ENCODE data around the gene DIS3L. TPM values are rescaled to one million over a fixed set of nuclear protein-coding genes. Genes with fewer than 3 reads are reported as not detected.

DIS3L gene
- total and polyA plus RNA-seq, 2 of the 13 experiments (the other 11 are each of a cell fraction or from before 2014, with no cell fraction given) = 21.0 to 50.5 TPM

GRCh38 chr15:66356359-66357236 lies 63.2 kb downstream of the DIS3L start, which contains the start of gene TIPIN (continued):
- TF ChIP-seq AKNA (CRISPR knock-in tag; IDR thresholded peaks at IDR 0.05; ENCODE audit: borderline replicate concordance) (no peak; the same call in 1 of the 2 replicates), SRF (IDR thresholded peaks at IDR 0.05; ENCODE audit: low read depth, low read length) (no peak), NBN (conservative IDR thresholded peaks at IDR 0.05) (no peak), NFKB2 (CRISPR knock-in tag; IDR thresholded peaks at IDR 0.05; ENCODE audit: borderline replicate concordance) (no peak), GATA4 (IDR thresholded peaks at IDR 0.05; ENCODE audit: borderline replicate concordance, low read depth) (no peak), TARDBP (CRISPR knock-in tag; IDR thresholded peaks at IDR 0.05) (peak; percentile 78), ZFP1 (CRISPR knock-in tag; IDR thresholded peaks at IDR 0.05) (peak; percentile 38; the same call in 1 of the 2 replicates), SETDB1 (CRISPR knock-in tag; IDR thresholded peaks at IDR 0.05; ENCODE audit: borderline replicate concordance) (no peak), ZNF660 (CRISPR knock-in tag; IDR thresholded peaks at IDR 0.05; ENCODE audit: borderline replicate concordance, low read depth) (no peak), ZNF557 (CRISPR knock-in tag; IDR thresholded peaks at IDR 0.05) (no peak), GFI1 (CRISPR knock-in tag; IDR thresholded peaks at IDR 0.05; ENCODE audit: borderline replicate concordance) (no peak), ZFYVE20 (CRISPR knock-in tag; IDR thresholded peaks at IDR 0.05; ENCODE audit: borderline replicate concordance, low read depth) (no peak), ZNF563 (CRISPR knock-in tag; IDR thresholded peaks at IDR 0.05) (peak; percentile 71; the same call in 1 of the 2 replicates), KMT2B (CRISPR knock-in tag; IDR thresholded peaks at IDR 0.05) (peak; percentile 89), ZBTB10 (CRISPR knock-in tag; IDR thresholded peaks at IDR 0.05; ENCODE audit: borderline replicate concordance) (peak; percentile 43; the same call in 1 of the 2 replicates), ZNF337 (CRISPR knock-in tag; IDR thresholded peaks at IDR 0.05; ENCODE audit: borderline replicate concordance, low read depth) (no peak)

Measured in HepG2 (cell line).